NCI-H748 (cell line): ENCODE results near the gene SFRP5.

Experiments used
- DNase-seq: peaks from one replicate; lab custom pipeline; 2025; ENCODE audit not compliant: unreplicated experiment; lab: John Stamatoyannopoulos, UW

The SFRP5 gene

GRCh38 chr10:97743169-97743943, 28.4 kb downstream of the SFRP5 start:
- no peak for DNase-seq

GRCh38 chr10:97740613-97741012, 31.2 kb downstream of the SFRP5 start:
- DNase-seq, result no peak

- no peak for DNase-seq
These were observed 33.2 kb downstream of the SFRP5 start for GRCh38 chr10:97738616-97739015.

- no peak for DNase-seq
These were observed 34.0 kb downstream of the SFRP5 start for GRCh38 chr10:97737770-97738265.

GRCh38 chr10:97736902-97737769, 34.7 kb downstream of the SFRP5 start, which contains the start of gene ZFYVE27:
ZFYVE27 (plus strand) TSS chr10:97737128; CDS start chr10:97738478, 1,350 bp downstream.
- DNase-seq, result peak; percentile 91

- no peak for DNase-seq
These were observed 35.3 kb downstream of the SFRP5 start for GRCh38 chr10:97736403-97736901.

GRCh38 chr10:97734021-97734420, 37.8 kb downstream of the SFRP5 start:
- DNase-seq, result no peak

- DNase-seq, result no peak
These were observed 38.5 kb downstream of the SFRP5 start for GRCh38 chr10:97733256-97733655.

- no peak for DNase-seq
These were observed 39.8 kb downstream of the SFRP5 start for GRCh38 chr10:97732052-97732359.

GRCh38 chr10:97731346-97732051, 40.3 kb downstream of the SFRP5 start:
- peak; percentile 67 for DNase-seq

GRCh38 chr10:97729014-97729413, 42.8 kb downstream of the SFRP5 start:
- no peak for DNase-seq

GRCh38 chr10:97726636-97727178, 45.1 kb downstream of the SFRP5 start:
- DNase-seq, result peak; percentile 2

GRCh38 chr10:97724341-97724941, 47.4 kb downstream of the SFRP5 start:
- DNase-seq, result no peak

GRCh38 chr10:97723001-97723400, 48.8 kb downstream of the SFRP5 start:
- DNase-seq, result no peak

GRCh38 chr10:97721871-97722780, 49.7 kb downstream of the SFRP5 start:
- no peak for DNase-seq

GRCh38 chr10:97719602-97720001, 52.2 kb downstream of the SFRP5 start:
- peak; percentile 1 for DNase-seq

GRCh38 chr10:97718659-97719142, 53.1 kb downstream of the SFRP5 start:
- DNase-seq, result peak; percentile 87

- DNase-seq, result no peak
These were observed 53.6 kb downstream of the SFRP5 start for GRCh38 chr10:97718178-97718577.

GRCh38 chr10:97717627-97718026, 54.2 kb downstream of the SFRP5 start:
- no peak for DNase-seq
